Parathyroid adenoma (tissue), 2 donors: ENCODE data around the gene DPCD.

Experiments used
- H2AFZ ChIP-seq: fragments of 300-600 bp; sonication (generic); one replicate; pipeline ENCODE4 v1.7.0; 2017; ENCODE audit warnings: antibody characterized with exemption, mild to moderate bottlenecking
- H3K27ac ChIP-seq: fragments of 300-600 bp; sonication (generic); one replicate; pipeline ENCODE4 v1.7.0; 2017
- H3K27me3 ChIP-seq: fragments of 300-600 bp; sonication (generic); one replicate; pipeline ENCODE4 v1.7.0; 2017; ENCODE audit warnings: low read length; ENCODE audit not compliant: control insufficient read depth, insufficient read depth
- H3K36me3 ChIP-seq: fragments of 300-600 bp; sonication (generic); one replicate; pipeline ENCODE4 v1.7.0; 2017; ENCODE audit warnings: low read length; ENCODE audit not compliant: control insufficient read depth, insufficient read depth
- H3K4me1 ChIP-seq: fragments of 300-600 bp; sonication (generic); one replicate; pipeline ENCODE4 v1.7.0; 2017; ENCODE audit warnings: control low read depth
- H3K4me2 ChIP-seq: fragments of 300-600 bp; sonication (generic); one replicate; pipeline ENCODE4 v1.7.0; 2017; ENCODE audit warnings: low read length
- H3K4me3 ChIP-seq: fragments of 300-600 bp; sonication (generic); one replicate; pipeline ENCODE4 v1.7.0; 2017; ENCODE audit warnings: low read depth, low read length
- H3K79me2 ChIP-seq: fragments of 300-600 bp; sonication (generic); one replicate; pipeline ENCODE4 v1.7.0; 2017; ENCODE audit warnings: control low read depth
- H3K9ac ChIP-seq: fragments of 300-600 bp; sonication (generic); one replicate; pipeline ENCODE4 v1.7.0; 2017; ENCODE audit warnings: mild to moderate bottlenecking
- H3K9me3 ChIP-seq: fragments of 300-600 bp; sonication (generic); one replicate; pipeline ENCODE4 v1.7.0; 2017; ENCODE audit warnings: low read length; ENCODE audit not compliant: control insufficient read depth
- CTCF ChIP-seq: fragments of 300-600 bp; sonication (generic); IDR thresholded peaks from one replicate; pipeline ENCODE4 v1.7.0; 2017; ENCODE audit warnings: antibody characterized with exemption, mild to moderate bottlenecking
- donor health status: primary hyperparathyroidism.

DPCD gene

GRCh38 chr10:101572785-101573184 lies 15.3 kb upstream of the DPCD start:
- Histone ChIP-seq H3K79me2 (no peaks in the 10 kb centered on the region), H3K9me3 (no peaks in the 10 kb centered on the region), H3K4me2 (no peak overlapping the region), H3K27ac (no peak overlapping the region), H3K4me3 (no peak overlapping the region), H3K9ac (no peak overlapping the region), H3K36me3 (no peaks in the 10 kb centered on the region), H3K27me3 (peaks cover 8% of the 10 kb centered on the region), H3K4me1 (peaks cover 14% of the 10 kb centered on the region), H2AFZ (no peak overlapping the region)
- TF ChIP-seq CTCF = no peak

GRCh38 chr10:101573885-101574753 lies 14.0 kb upstream of the DPCD start:
- Histone ChIP-seq H3K4me2 (no peak overlapping the region), H2AFZ (no peak overlapping the region), H3K4me3 (no peak overlapping the region), H3K79me2 (no peaks in the 10 kb centered on the region), H3K9ac (no peak overlapping the region), H3K9me3 (no peaks in the 10 kb centered on the region), H3K27me3 (peaks cover 8% of the 10 kb centered on the region), H3K36me3 (no peaks in the 10 kb centered on the region), H3K4me1 (peaks cover 14% of the 10 kb centered on the region), H3K27ac (no peak overlapping the region)
- TF ChIP-seq CTCF = no peak

- Histone ChIP-seq H3K4me2 (no peak overlapping the region), H3K4me3 (no peak overlapping the region), H3K4me1 (peaks cover 9% of the 10 kb centered on the region), H2AFZ (no peak overlapping the region), H3K9me3 (no peaks in the 10 kb centered on the region), H3K27me3 (no peaks in the 10 kb centered on the region), H3K79me2 (no peaks in the 10 kb centered on the region), H3K36me3 (no peaks in the 10 kb centered on the region), H3K9ac (no peak overlapping the region), H3K27ac (no peak overlapping the region)
- no peak for TF ChIP-seq CTCF
Observed at GRCh38 chr10:101575091-101575490, 13.0 kb upstream of the DPCD start.

DNA sequence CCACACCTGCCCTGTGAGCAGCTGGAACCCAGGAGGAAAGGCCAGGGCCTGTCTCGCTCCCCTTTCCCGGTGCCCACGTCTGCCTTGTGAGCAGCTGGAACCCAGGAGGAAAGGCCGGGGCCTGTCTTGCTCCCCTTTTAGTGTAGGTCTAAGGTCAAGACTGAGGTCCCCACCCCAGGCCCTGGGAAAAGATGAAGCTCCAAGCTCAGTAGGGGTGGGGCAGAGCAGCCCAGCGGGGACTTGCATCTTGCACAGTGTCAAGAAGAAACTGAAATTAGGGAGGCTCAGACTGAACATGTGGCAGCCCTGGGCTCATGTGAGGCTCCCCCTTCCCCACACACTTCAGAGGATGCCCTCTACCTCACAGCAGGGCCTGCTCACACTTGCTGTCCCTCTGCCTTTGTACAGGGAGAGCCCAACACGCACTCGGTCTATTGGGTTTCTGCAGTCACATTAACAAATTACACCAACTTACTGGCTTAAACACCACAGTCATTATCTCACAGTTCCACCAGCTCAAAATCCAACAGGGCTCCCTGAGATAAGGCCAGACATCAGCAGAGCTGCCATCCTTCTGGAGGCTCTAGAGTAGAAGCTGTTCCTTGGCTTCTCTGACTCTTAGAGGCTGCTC lies 12.4 kb upstream of the DPCD start:
- no peaks in the 10 kb centered on the region for H3K36me3 ChIP-seq
- no peaks in the 10 kb centered on the region for H3K9me3 ChIP-seq
- H3K4me1 ChIP-seq = peaks cover 5% of the 10 kb centered on the region
- no peak overlapping the region for H3K4me3 ChIP-seq
- H3K27ac ChIP-seq = no peak overlapping the region
- H3K79me2 ChIP-seq = no peaks in the 10 kb centered on the region
- H2AFZ ChIP-seq = no peak overlapping the region
- no peaks in the 10 kb centered on the region for H3K27me3 ChIP-seq
- TF ChIP-seq CTCF = no peak
- no peak overlapping the region for H3K9ac ChIP-seq
- no peak overlapping the region for H3K4me2 ChIP-seq
